HepG2 (cell line): Measurements from ENCODE around the gene VPS54. TPM values are rescaled to one million over a fixed set of nuclear protein-coding genes. Genes with fewer than 3 reads are reported as not detected.
A peak's percentile ranks its signal among the peaks of the same experiment; 100 is the strongest.

ENCODE experiments used
- ATF1 ChIP-seq: IDR thresholded peaks from 2 replicates; pipeline ENCODE4 v1.6.1; 2016; ENCODE audit warnings: mild to moderate bottlenecking, control low read depth
- EZH2 ChIP-seq: conservative IDR thresholded peaks from 2 replicates; pipeline ENCODE4 v1.6.1; 2012; ENCODE audit warnings: mild to moderate bottlenecking, low read depth, low read length, moderate library complexity
- FOSL1 ChIP-seq: sonication (generic); formaldehyde crosslinking; IDR thresholded peaks from 2 replicates; pipeline ENCODE4 v1.9.0; 2021; ENCODE audit warnings: missing genetic modification reagents, borderline replicate concordance
- HNRNPK ChIP-seq: fragments of 200-400 bp; formaldehyde crosslinking; IDR thresholded peaks from 2 replicates; pipeline ENCODE4 v1.6.1; 2018; ENCODE audit warnings: low read length, low read depth, moderate library complexity, mild to moderate bottlenecking; ENCODE audit not compliant: poor library complexity, severe bottlenecking
- MAFF ChIP-seq: IDR thresholded peaks from 2 replicates; pipeline ENCODE4 v1.6.1; 2011; ENCODE audit warnings: low read depth, low read length, improper control_type of control experiment
- NCOA1 ChIP-seq: sonication (generic); formaldehyde crosslinking; IDR thresholded peaks from 2 replicates; pipeline ENCODE4 v1.9.0; 2021; ENCODE audit warnings: missing genetic modification reagents
- NCOR1 ChIP-seq: fragments of 200-600 bp; sonication (generic); IDR thresholded peaks from 2 replicates; pipeline ENCODE4 v1.7.0; 2017; ENCODE audit warnings: antibody characterized with exemption, low read length, borderline replicate concordance
- PAF1 ChIP-seq: IDR thresholded peaks from 2 replicates; pipeline ENCODE4 v1.6.1; 2016; ENCODE audit warnings: missing genetic modification reagents, missing compliant biosample characterization
- RXRA ChIP-seq: sonication (generic); formaldehyde crosslinking; IDR thresholded peaks from 2 replicates; pipeline ENCODE4 v1.5.1; 2020; ENCODE audit warnings: missing genetic modification reagents
- U2AF1 ChIP-seq: fragments of 200-400 bp; formaldehyde crosslinking; optimal IDR thresholded peaks from 2 replicates; pipeline ENCODE3; 2017; ENCODE audit warnings: mild to moderate bottlenecking, low read depth, low read length
- ZNF232 ChIP-seq: sonication (generic); formaldehyde crosslinking; IDR thresholded peaks from 2 replicates; pipeline ENCODE4 v1.4.0; 2020; ENCODE audit warnings: missing genetic modification reagents, borderline replicate concordance
- ZNF335 ChIP-seq: sonication (generic); formaldehyde crosslinking; IDR thresholded peaks from 2 replicates; pipeline ENCODE4 v1.4.0; 2020; ENCODE audit warnings: missing genetic modification reagents
- ZNF430 ChIP-seq: sonication (generic); formaldehyde crosslinking; IDR thresholded peaks from 2 replicates; pipeline ENCODE4 v1.9.0; 2021; ENCODE audit warnings: mild to moderate bottlenecking, missing genetic modification reagents
- ZNF674 ChIP-seq: sonication (generic); formaldehyde crosslinking; IDR thresholded peaks from 2 replicates; pipeline ENCODE4 v1.5.0; 2020; ENCODE audit warnings: low read depth, mild to moderate bottlenecking, missing genetic modification reagents
- ZNF710 ChIP-seq: sonication (generic); formaldehyde crosslinking; IDR thresholded peaks from 2 replicates; pipeline ENCODE4 v1.5.0; 2020; ENCODE audit warnings: mild to moderate bottlenecking, missing genetic modification reagents, borderline replicate concordance
- ZNF83 ChIP-seq: sonication (generic); formaldehyde crosslinking; IDR thresholded peaks from 2 replicates; pipeline ENCODE4 v1.4.0; 2020; ENCODE audit warnings: missing genetic modification reagents, mild to moderate bottlenecking, borderline replicate concordance
- polyA plus RNA-seq, 8 experiments: library from polyadenylated mRNA; depleted of rRNA in 3 of 8; stranded (reverse) in 7 of 8; unstranded in 1 of 8; fragments of >200 nt; fragmentation: Illumina TruSeq in 4 of 8; extraction: Trizol in 4 of 8; gene quantifications; 2 replicates each; pipeline versions ENCODE4 v1.2.1 to v1.2.3, GENCODE V29; 2011 to 2016; ENCODE audit warnings: low read depth in 4 of 8, missing spikeins in 1 of 8, mixed read lengths in 1 of 8; ENCODE audit not compliant: insufficient read depth in 1 of 8
- total RNA-seq, 5 experiments: library from RNA; depleted of rRNA; stranded (reverse); fragments of >200 nt; fragmentation: Illumina TruSeq; extraction: Trizol; gene quantifications; 2 replicates each; pipeline ENCODE4 v1.2.3, GENCODE V29; 2016; ENCODE audit warnings: low read depth in 1 of 5
- TF ChIP-seq, protein P1 (sequence below): sonication (generic); formaldehyde crosslinking; IDR thresholded peaks from 2 replicates; pipeline ENCODE4 v1.8.1; 2023; ENCODE audit warnings: missing genetic modification reagents, mild to moderate bottlenecking, borderline replicate concordance
- TF ChIP-seq, protein P2 (sequence below): sonication (generic); formaldehyde crosslinking; IDR thresholded peaks from 2 replicates; pipeline ENCODE4 v1.5.0; 2020; ENCODE audit warnings: missing genetic modification reagents
- TF ChIP-seq, protein P3 (sequence below): sonication (generic); formaldehyde crosslinking; IDR thresholded peaks from 2 replicates; pipeline ENCODE4 v1.5.1; 2020; ENCODE audit warnings: mild to moderate bottlenecking, moderate library complexity, missing genetic modification reagents
- TF ChIP-seq, protein P4 (sequence below): sonication (generic); formaldehyde crosslinking; IDR thresholded peaks from 2 replicates; pipeline ENCODE4 v1.4.0; 2020; ENCODE audit warnings: mild to moderate bottlenecking, missing genetic modification reagents
- TF ChIP-seq, protein P5 (sequence below): sonication (generic); formaldehyde crosslinking; IDR thresholded peaks from 2 replicates; pipeline ENCODE4 v1.8.1; 2023; ENCODE audit warnings: mild to moderate bottlenecking, missing genetic modification reagents

The VPS54 gene
- total and polyA plus RNA-seq, 2 of the 13 experiments (the other 11 are each of a cell fraction or from before 2014, with no cell fraction given) = 64.7 to 77.5 TPM

DNA sequence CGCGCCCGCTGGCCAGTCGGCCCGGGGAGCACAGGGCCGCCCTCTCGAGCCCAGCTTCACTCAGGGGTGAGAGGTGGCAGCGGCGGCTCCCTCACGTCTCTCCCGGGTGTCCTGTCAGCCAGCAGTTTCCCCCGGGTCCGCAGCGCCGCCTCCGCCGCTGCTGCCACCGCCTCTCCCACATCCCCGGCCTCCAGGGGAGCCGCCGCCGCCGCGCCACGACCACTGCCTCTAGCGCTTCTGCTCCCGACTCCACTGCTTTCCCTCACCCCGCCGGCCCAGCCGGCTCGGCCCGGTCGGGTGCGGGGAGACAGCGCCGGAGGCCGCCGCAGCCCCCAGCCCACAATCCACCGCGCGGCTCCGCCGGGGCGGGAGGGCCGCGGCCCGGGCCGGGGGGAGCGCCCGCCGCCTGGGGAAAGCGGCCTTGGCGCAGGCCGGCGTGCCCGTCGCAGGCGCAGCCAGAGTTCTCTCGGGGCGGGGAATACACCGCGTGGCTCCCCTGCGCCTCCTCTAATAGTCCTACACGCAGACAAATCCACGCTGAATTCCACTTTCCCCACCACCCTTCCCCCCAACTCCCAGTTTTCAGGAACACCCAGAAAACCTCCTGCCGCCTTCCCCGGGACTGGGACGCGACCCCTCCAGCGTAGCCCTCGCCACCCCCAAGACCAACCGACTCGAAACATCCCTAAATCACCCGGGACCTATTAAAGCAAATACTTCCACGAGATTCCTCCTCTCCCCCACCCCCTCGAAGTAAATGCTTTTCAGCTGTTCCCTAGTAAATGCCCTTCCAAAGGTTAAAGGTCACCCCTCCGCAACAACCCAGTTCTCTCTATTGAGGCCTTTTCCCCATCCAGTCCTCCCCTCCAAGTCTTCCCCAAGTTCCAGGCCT, at the start of gene VPS54 (continued):
- TF ChIP-seq, protein P1, sequence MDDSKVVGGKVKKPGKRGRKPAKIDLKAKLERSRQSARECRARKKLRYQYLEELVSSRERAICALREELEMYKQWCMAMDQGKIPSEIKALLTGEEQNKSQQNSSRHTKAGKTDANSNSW (CRISPR knock-in tag) = no peak
- no peak for TF ChIP-seq ZNF674 (CRISPR knock-in tag)
- no peak for TF ChIP-seq ZNF335 (CRISPR knock-in tag)
- no peak for TF ChIP-seq ATF1
- TF ChIP-seq, protein P2, sequence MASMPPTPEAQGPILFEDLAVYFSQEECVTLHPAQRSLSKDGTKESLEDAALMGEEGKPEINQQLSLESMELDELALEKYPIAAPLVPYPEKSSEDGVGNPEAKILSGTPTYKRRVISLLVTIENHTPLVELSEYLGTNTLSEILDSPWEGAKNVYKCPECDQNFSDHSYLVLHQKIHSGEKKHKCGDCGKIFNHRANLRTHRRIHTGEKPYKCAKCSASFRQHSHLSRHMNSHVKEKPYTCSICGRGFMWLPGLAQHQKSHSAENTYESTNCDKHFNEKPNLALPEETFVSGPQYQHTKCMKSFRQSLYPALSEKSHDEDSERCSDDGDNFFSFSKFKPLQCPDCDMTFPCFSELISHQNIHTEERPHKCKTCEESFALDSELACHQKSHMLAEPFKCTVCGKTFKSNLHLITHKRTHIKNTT (CRISPR knock-in tag) = 0 out of 2 replicates have a peak, but pooled peaks have one; percentile 25
- TF ChIP-seq, protein P3, sequence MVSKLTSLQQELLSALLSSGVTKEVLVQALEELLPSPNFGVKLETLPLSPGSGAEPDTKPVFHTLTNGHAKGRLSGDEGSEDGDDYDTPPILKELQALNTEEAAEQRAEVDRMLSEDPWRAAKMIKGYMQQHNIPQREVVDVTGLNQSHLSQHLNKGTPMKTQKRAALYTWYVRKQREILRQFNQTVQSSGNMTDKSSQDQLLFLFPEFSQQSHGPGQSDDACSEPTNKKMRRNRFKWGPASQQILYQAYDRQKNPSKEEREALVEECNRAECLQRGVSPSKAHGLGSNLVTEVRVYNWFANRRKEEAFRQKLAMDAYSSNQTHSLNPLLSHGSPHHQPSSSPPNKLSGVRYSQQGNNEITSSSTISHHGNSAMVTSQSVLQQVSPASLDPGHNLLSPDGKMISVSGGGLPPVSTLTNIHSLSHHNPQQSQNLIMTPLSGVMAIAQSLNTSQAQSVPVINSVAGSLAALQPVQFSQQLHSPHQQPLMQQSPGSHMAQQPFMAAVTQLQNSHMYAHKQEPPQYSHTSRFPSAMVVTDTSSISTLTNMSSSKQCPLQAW (CRISPR knock-in tag) = no peak
- no peak; the same call in 1 of the 2 replicates for TF ChIP-seq ZNF710 (CRISPR knock-in tag)
- no peak for TF ChIP-seq EZH2
- TF ChIP-seq FOSL1 (CRISPR knock-in tag) = no peak
- no peak for TF ChIP-seq NCOA1
- no peak for TF ChIP-seq PAF1 (CRISPR knock-in tag)
- TF ChIP-seq, protein P4, sequence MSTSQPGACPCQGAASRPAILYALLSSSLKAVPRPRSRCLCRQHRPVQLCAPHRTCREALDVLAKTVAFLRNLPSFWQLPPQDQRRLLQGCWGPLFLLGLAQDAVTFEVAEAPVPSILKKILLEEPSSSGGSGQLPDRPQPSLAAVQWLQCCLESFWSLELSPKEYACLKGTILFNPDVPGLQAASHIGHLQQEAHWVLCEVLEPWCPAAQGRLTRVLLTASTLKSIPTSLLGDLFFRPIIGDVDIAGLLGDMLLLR (CRISPR knock-in tag) = 0 out of 2 replicates have a peak, but pooled peaks have one; percentile 13
- TF ChIP-seq MAFF = no peak
- no peak for TF ChIP-seq ZNF83 (CRISPR knock-in tag)
- 0 out of 2 replicates have a peak, but pooled peaks have one; percentile 34 for TF ChIP-seq ZNF232 (CRISPR knock-in tag)
- TF ChIP-seq NCOR1 = peak; percentile 65; the same call in 1 of the 2 replicates
- peak; percentile 59; the same call in 1 of the 2 replicates for TF ChIP-seq RXRA
- TF ChIP-seq U2AF1 = peak; percentile 79
- TF ChIP-seq, protein P5, sequence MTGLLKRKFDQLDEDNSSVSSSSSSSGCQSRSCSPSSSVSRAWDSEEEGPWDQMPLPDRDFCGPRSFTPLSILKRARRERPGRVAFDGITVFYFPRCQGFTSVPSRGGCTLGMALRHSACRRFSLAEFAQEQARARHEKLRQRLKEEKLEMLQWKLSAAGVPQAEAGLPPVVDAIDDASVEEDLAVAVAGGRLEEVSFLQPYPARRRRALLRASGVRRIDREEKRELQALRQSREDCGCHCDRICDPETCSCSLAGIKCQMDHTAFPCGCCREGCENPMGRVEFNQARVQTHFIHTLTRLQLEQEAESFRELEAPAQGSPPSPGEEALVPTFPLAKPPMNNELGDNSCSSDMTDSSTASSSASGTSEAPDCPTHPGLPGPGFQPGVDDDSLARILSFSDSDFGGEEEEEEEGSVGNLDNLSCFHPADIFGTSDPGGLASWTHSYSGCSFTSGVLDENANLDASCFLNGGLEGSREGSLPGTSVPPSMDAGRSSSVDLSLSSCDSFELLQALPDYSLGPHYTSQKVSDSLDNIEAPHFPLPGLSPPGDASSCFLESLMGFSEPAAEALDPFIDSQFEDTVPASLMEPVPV = 0 out of 2 replicates have a peak, but pooled peaks have one; percentile 25
- peak; percentile 34 for TF ChIP-seq HNRNPK
- TF ChIP-seq ZNF430 (CRISPR knock-in tag) = no peak; the same call in 1 of the 2 replicates
